GM23248 (cell line): Measurements from ENCODE around the gene HOMEZ.

Experiments
- EZH2 ChIP-seq: fragments of 200-600 bp; sonication (generic); IDR thresholded peaks from 2 replicates; pipeline ENCODE4 v1.6.1; 2018; ENCODE audit warnings: antibody characterized with exemption, mild to moderate bottlenecking; ENCODE audit not compliant: insufficient read depth, poor library complexity, severe bottlenecking
- EZH2phosphoT487 ChIP-seq: fragments of 200-600 bp; sonication (generic); IDR thresholded peaks from 2 replicates; pipeline ENCODE4 v1.6.1; 2018; ENCODE audit warnings: antibody characterized with exemption, moderate library complexity, mild to moderate bottlenecking, low read depth; ENCODE audit not compliant: insufficient read depth

DNA sequence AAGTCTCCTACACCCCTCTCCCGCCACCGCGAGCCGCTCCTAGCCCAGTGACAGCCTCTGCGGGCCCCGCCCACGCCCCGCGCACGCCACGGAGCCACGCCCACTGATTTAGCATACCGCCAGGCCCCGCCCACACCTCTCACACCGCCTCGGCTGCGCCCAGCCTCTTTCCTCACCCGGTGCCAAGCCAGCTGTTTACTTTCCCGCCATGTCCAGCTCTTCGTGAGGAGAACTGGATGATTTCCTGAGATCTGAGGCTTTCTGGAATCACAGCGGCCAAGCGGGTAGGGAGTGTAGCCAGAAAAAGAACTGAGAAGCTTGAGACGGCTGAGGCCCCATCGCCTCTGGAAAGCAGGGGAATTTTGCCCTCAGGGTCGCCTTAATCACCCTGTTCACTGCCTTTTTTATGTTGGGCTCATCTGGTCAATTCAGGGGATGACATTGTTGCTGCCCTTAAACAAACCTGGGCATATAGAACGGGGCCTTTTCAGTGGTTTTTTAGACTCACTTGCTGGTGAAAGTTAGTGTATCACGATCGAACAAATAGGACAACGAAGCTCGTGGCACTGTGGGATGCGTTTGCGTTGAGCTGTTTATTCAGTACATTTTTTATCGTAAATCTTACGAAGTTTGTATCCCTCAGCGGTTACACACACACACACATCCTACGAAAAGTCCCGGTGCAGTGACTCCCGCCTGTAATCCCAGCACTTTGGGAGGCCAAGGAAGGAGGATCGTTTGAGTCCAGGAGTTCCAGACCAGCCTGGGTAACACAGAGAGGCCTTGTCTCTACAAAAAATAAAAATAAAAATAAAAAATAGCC is 47.9 kb downstream of the HOMEZ start, which contains the start of gene RNF212B:
- no peak for TF ChIP-seq EZH2
- TF ChIP-seq EZH2phosphoT487 = no peak
